Hepatic stellate cell (primary cell): Measurements from ENCODE around the gene TMEM175.

Experiments
- DNase-seq: peaks from one replicate; pipeline ENCODE4 v3.0.0; 2011; ENCODE audit warnings: low spot score

TMEM175 gene

GRCh38 chr4:900073-900472 is 32.2 kb upstream of the TMEM175 start:
- no peak for DNase-seq

GRCh38 chr4:900721-901120 is 31.5 kb upstream of the TMEM175 start:
- DNase-seq = no peak

GRCh38 chr4:901192-901910 is 30.9 kb upstream of the TMEM175 start:
- no peak for DNase-seq

- DNase-seq = no peak
Measured at GRCh38 chr4:903066-904046, 28.9 kb upstream of the TMEM175 start.

- no peak for DNase-seq
Measured at GRCh38 chr4:905485-906338, 26.5 kb upstream of the TMEM175 start.

GRCh38 chr4:906339-907102 is 25.7 kb upstream of the TMEM175 start:
- DNase-seq = no peak

GRCh38 chr4:907103-907400 is 25.2 kb upstream of the TMEM175 start:
- DNase-seq = no peak

- DNase-seq = no peak
Measured at GRCh38 chr4:907691-908425, 24.4 kb upstream of the TMEM175 start.

GRCh38 chr4:909131-909571 is 23.1 kb upstream of the TMEM175 start:
- no peak for DNase-seq

- no peak for DNase-seq
Measured at GRCh38 chr4:909821-910220, 22.4 kb upstream of the TMEM175 start.

GRCh38 chr4:910366-911091 is 21.7 kb upstream of the TMEM175 start:
- DNase-seq = no peak

- DNase-seq = no peak
Measured at GRCh38 chr4:911221-911751, 21.0 kb upstream of the TMEM175 start.

GRCh38 chr4:911871-912490 is 20.3 kb upstream of the TMEM175 start:
- no peak for DNase-seq

GRCh38 chr4:912548-913279 is 19.5 kb upstream of the TMEM175 start:
- no peak for DNase-seq

GRCh38 chr4:913280-913618 is 19.0 kb upstream of the TMEM175 start:
- DNase-seq = no peak

GRCh38 chr4:914531-914930 is 17.7 kb upstream of the TMEM175 start:
- no peak for DNase-seq

- DNase-seq = no peak
Measured at GRCh38 chr4:915041-915474, 17.2 kb upstream of the TMEM175 start.

GRCh38 chr4:915595-915994 is 16.7 kb upstream of the TMEM175 start:
- no peak for DNase-seq

- DNase-seq = no peak
Measured at GRCh38 chr4:917466-917865, 14.8 kb upstream of the TMEM175 start.
